ENCODE results near the gene SPATA31C2. TPM values are rescaled to one million over a fixed set of nuclear protein-coding genes. Genes with fewer than 3 reads are reported as not detected.
"Not testable (repeated sequence)": the region's sequence is repeated elsewhere in the genome, so short reads cannot be mapped to it uniquely, and the experiment has no call there.

The SPATA31C2 gene
- total and polyA plus RNA-seq, 2 donors (not counting 1 experiment from before 2014, with no cell fraction given): not detected

- no peak overlapping the region for H3K9ac ChIP-seq (ENCODE audit: insufficient read depth, low read length)
- no peaks in the 10 kb centered on the region for H4K20me1 ChIP-seq (ENCODE audit: control insufficient read depth, extremely low read depth, insufficient read depth, low read length)
- no peak for DNase-seq (ENCODE audit: low read depth in 2 of 2)
- no peaks in the 10 kb centered on the region for H3K36me3 ChIP-seq (ENCODE audit: control insufficient read depth, insufficient read depth, low read length)
- no peaks in the 10 kb centered on the region for H3K9me3 ChIP-seq (ENCODE audit: control insufficient read depth, insufficient read depth, low read depth, low read length)
- no peaks in the 10 kb centered on the region for H3K4me1 ChIP-seq (ENCODE audit: control insufficient read depth, extremely low read depth, insufficient read depth, low read length)
- no peak overlapping the region for H3K4me3 ChIP-seq (replicated peaks in 1 of 4; ENCODE audit: control extremely low read depth in 1 of 4, insufficient read depth in 1 of 4, low read depth in 3 of 4, low read length in 4 of 4)
- no peaks in the 10 kb centered on the region for H3K27me3 ChIP-seq (ENCODE audit: control insufficient read depth, insufficient read depth, low read length)
- TF ChIP-seq EZH2 (IDR thresholded peaks at IDR 0.05; ENCODE audit: low read length, missing control alignments) (no peak), CTCF (conservative IDR thresholded peaks at IDR 0.05 in 1 of 2, IDR thresholded peaks at IDR 0.05 in 1 of 2; ENCODE audit: low read depth in 1 of 2, low read length in 2 of 2) (no peak)
- no peak overlapping the region for H3K27ac ChIP-seq (ENCODE audit: insufficient read depth, low read length)
- H3K4me2 ChIP-seq (ENCODE audit: extremely low read depth, insufficient read depth, low read length): no peak overlapping the region
- H2AFZ ChIP-seq (ENCODE audit: low read length): no peak overlapping the region
- no peaks in the 10 kb centered on the region for H3K79me2 ChIP-seq (ENCODE audit: control insufficient read depth, insufficient read depth, low read length)
These were observed 4.9 kb upstream of the SPATA31C2 start for GRCh38 chr9:88143179-88143578.

- H3K9me3 ChIP-seq (ENCODE audit: control insufficient read depth, insufficient read depth, low read depth, low read length); H3K4me1 ChIP-seq (ENCODE audit: control insufficient read depth, extremely low read depth, insufficient read depth, low read length); H3K27me3 ChIP-seq (ENCODE audit: control insufficient read depth, insufficient read depth, low read length); H3K36me3 ChIP-seq (ENCODE audit: control insufficient read depth, insufficient read depth, low read length); H3K79me2 ChIP-seq (ENCODE audit: control insufficient read depth, insufficient read depth, low read length); H3K4me3 ChIP-seq (replicated peaks in 1 of 4; ENCODE audit: control extremely low read depth in 1 of 4, insufficient read depth in 1 of 4, low read depth in 3 of 4, low read length in 4 of 4); H3K27ac ChIP-seq (ENCODE audit: insufficient read depth, low read length); H3K4me2 ChIP-seq (ENCODE audit: extremely low read depth, insufficient read depth, low read length); H2AFZ ChIP-seq (ENCODE audit: low read length); H3K9ac ChIP-seq (ENCODE audit: insufficient read depth, low read length); DNase-seq (ENCODE audit: low read depth in 2 of 2); H4K20me1 ChIP-seq (ENCODE audit: control insufficient read depth, extremely low read depth, insufficient read depth, low read length): not testable (repeated sequence)
These were observed 4.7 kb downstream of the SPATA31C2 start for GRCh38 chr9:88133552-88133951.

- not testable (repeated sequence) for H3K4me1 ChIP-seq (ENCODE audit: control insufficient read depth, extremely low read depth, insufficient read depth, low read length); H3K9ac ChIP-seq (ENCODE audit: insufficient read depth, low read length); H3K36me3 ChIP-seq (ENCODE audit: control insufficient read depth, insufficient read depth, low read length); H4K20me1 ChIP-seq (ENCODE audit: control insufficient read depth, extremely low read depth, insufficient read depth, low read length); H3K4me3 ChIP-seq (replicated peaks in 1 of 4; ENCODE audit: control extremely low read depth in 1 of 4, insufficient read depth in 1 of 4, low read depth in 3 of 4, low read length in 4 of 4); H3K9me3 ChIP-seq (ENCODE audit: control insufficient read depth, insufficient read depth, low read depth, low read length); H3K27me3 ChIP-seq (ENCODE audit: control insufficient read depth, insufficient read depth, low read length); H3K79me2 ChIP-seq (ENCODE audit: control insufficient read depth, insufficient read depth, low read length); H3K4me2 ChIP-seq (ENCODE audit: extremely low read depth, insufficient read depth, low read length); H2AFZ ChIP-seq (ENCODE audit: low read length); DNase-seq (ENCODE audit: low read depth in 2 of 2); H3K27ac ChIP-seq (ENCODE audit: insufficient read depth, low read length)
These were observed 8.7 kb downstream of the SPATA31C2 start for GRCh38 chr9:88129556-88129955.

- not testable (repeated sequence) for H3K9me3 ChIP-seq (ENCODE audit: control insufficient read depth, insufficient read depth, low read depth, low read length); H3K36me3 ChIP-seq (ENCODE audit: control insufficient read depth, insufficient read depth, low read length); H3K4me2 ChIP-seq (ENCODE audit: extremely low read depth, insufficient read depth, low read length); H4K20me1 ChIP-seq (ENCODE audit: control insufficient read depth, extremely low read depth, insufficient read depth, low read length); H3K9ac ChIP-seq (ENCODE audit: insufficient read depth, low read length); DNase-seq (ENCODE audit: low read depth in 2 of 2); H3K27me3 ChIP-seq (ENCODE audit: control insufficient read depth, insufficient read depth, low read length); H3K27ac ChIP-seq (ENCODE audit: insufficient read depth, low read length); H3K4me3 ChIP-seq (replicated peaks in 1 of 4; ENCODE audit: control extremely low read depth in 1 of 4, insufficient read depth in 1 of 4, low read depth in 3 of 4, low read length in 4 of 4); H3K79me2 ChIP-seq (ENCODE audit: control insufficient read depth, insufficient read depth, low read length); H2AFZ ChIP-seq (ENCODE audit: low read length); H3K4me1 ChIP-seq (ENCODE audit: control insufficient read depth, extremely low read depth, insufficient read depth, low read length)
These were observed 10.5 kb downstream of the SPATA31C2 start for GRCh38 chr9:88127700-88128300.

GRCh38 chr9:88123413-88123812, 14.9 kb downstream of the SPATA31C2 start:
- H3K4me2 ChIP-seq (ENCODE audit: extremely low read depth, insufficient read depth, low read length); H4K20me1 ChIP-seq (ENCODE audit: control insufficient read depth, extremely low read depth, insufficient read depth, low read length); H3K27ac ChIP-seq (ENCODE audit: insufficient read depth, low read length); H2AFZ ChIP-seq (ENCODE audit: low read length); H3K4me3 ChIP-seq (replicated peaks in 1 of 4; ENCODE audit: control extremely low read depth in 1 of 4, insufficient read depth in 1 of 4, low read depth in 3 of 4, low read length in 4 of 4); H3K9me3 ChIP-seq (ENCODE audit: control insufficient read depth, insufficient read depth, low read depth, low read length); DNase-seq (ENCODE audit: low read depth in 2 of 2); H3K9ac ChIP-seq (ENCODE audit: insufficient read depth, low read length); H3K79me2 ChIP-seq (ENCODE audit: control insufficient read depth, insufficient read depth, low read length); H3K36me3 ChIP-seq (ENCODE audit: control insufficient read depth, insufficient read depth, low read length); H3K4me1 ChIP-seq (ENCODE audit: control insufficient read depth, extremely low read depth, insufficient read depth, low read length); H3K27me3 ChIP-seq (ENCODE audit: control insufficient read depth, insufficient read depth, low read length): not testable (repeated sequence)

- H3K27ac ChIP-seq (ENCODE audit: insufficient read depth, low read length); H3K4me1 ChIP-seq (ENCODE audit: control insufficient read depth, extremely low read depth, insufficient read depth, low read length): not testable (repeated sequence)
These were observed 20.2 kb downstream of the SPATA31C2 start for GRCh38 chr9:88118121-88118520.

More at GRCh38 chr9:88118121-88118520, 20.2 kb downstream of the SPATA31C2 start:
- H4K20me1 ChIP-seq (ENCODE audit: control insufficient read depth, extremely low read depth, insufficient read depth, low read length); H3K9ac ChIP-seq (ENCODE audit: insufficient read depth, low read length); H3K79me2 ChIP-seq (ENCODE audit: control insufficient read depth, insufficient read depth, low read length); H3K9me3 ChIP-seq (ENCODE audit: control insufficient read depth, insufficient read depth, low read depth, low read length); H3K36me3 ChIP-seq (ENCODE audit: control insufficient read depth, insufficient read depth, low read length); DNase-seq (ENCODE audit: low read depth in 2 of 2); H2AFZ ChIP-seq (ENCODE audit: low read length); H3K4me3 ChIP-seq (replicated peaks in 1 of 4; ENCODE audit: control extremely low read depth in 1 of 4, insufficient read depth in 1 of 4, low read depth in 3 of 4, low read length in 4 of 4); H3K4me2 ChIP-seq (ENCODE audit: extremely low read depth, insufficient read depth, low read length); H3K27me3 ChIP-seq (ENCODE audit: control insufficient read depth, insufficient read depth, low read length): not testable (repeated sequence)
